K562 (cell line): Measurements from ENCODE around the gene TMED6. TPM values are rescaled to one million over a fixed set of nuclear protein-coding genes. Genes with fewer than 3 reads are reported as not detected.

Experiments used
- CXXC5 ChIP-seq: fragments of 250-450 bp; sonication (Bioruptor Pico); IDR thresholded peaks from 2 replicates; pipeline ENCODE4 v1.8.0; 2022; ENCODE audit warnings: inconsistent platforms, mild to moderate bottlenecking, moderate library complexity
- ETV1 ChIP-seq: fragments of 450-650 bp; conservative IDR thresholded peaks from 2 replicates; pipeline ENCODE4 v1.6.1; 2016; ENCODE audit warnings: missing genetic modification characterization, control low read depth, low read depth, missing compliant biosample characterization
- GABPB2 ChIP-seq: fragments of 250-450 bp; sonication (Bioruptor Pico); conservative IDR thresholded peaks from 2 replicates; pipeline ENCODE4 v1.5.1; 2021; ENCODE audit warnings: mild to moderate bottlenecking
- HCFC1 ChIP-seq: IDR thresholded peaks from 2 replicates; pipeline ENCODE4 v1.6.1; 2012; ENCODE audit warnings: low read depth, low read length, improper control_type of control experiment
- HDAC8 ChIP-seq: fragments of 450-650 bp; IDR thresholded peaks from 2 replicates; pipeline ENCODE4 v1.6.1; 2016; ENCODE audit warnings: mild to moderate bottlenecking, missing genetic modification characterization, moderate library complexity, missing compliant biosample characterization
- ZNF253 ChIP-seq: fragments of 250-450 bp; sonication (Bioruptor Pico); conservative IDR thresholded peaks from 2 replicates; pipeline ENCODE4 v1.6.1; 2021; ENCODE audit warnings: mild to moderate bottlenecking
- polyA plus RNA-seq, 8 experiments: library from polyadenylated mRNA; depleted of rRNA in 4 of 8; stranded (reverse) in 5 of 8; unstranded in 3 of 8; fragments of >200 nt; fragmentation: Nextera tagmentation in 2 of 8; fragmentation: Illumina TruSeq in 1 of 8; extraction: Ambion mirVana in 2 of 8; extraction: Trizol in 1 of 8; gene quantifications; 2 replicates each; pipeline versions ENCODE4 v1.2.1 to v1.2.3, GENCODE V29; 2011 to 2014; ENCODE audit warnings: inconsistent platforms in 1 of 8, missing spikeins in 1 of 8
- total RNA-seq, 7 experiments: library from RNA; depleted of rRNA in 6 of 7; stranded (reverse); fragments of >200 nt in 6 of 7; fragmentation: Illumina TruSeq in 2 of 7; extraction: Trizol in 2 of 7; gene quantifications; 2 replicates each; pipeline versions ENCODE4 v1.2.1 to v1.2.3, GENCODE V29; 2011 to 2021; ENCODE audit warnings: low replicate concordance in 1 of 7
- TF ChIP-seq, protein P1 (sequence below), 2 experiments: fragments of 450-650 bp; conservative IDR thresholded peaks; 2 replicates each; pipeline ENCODE4 v1.6.1; 2017; ENCODE audit warnings: mild to moderate bottlenecking in 2 of 2, moderate library complexity in 2 of 2
- TF ChIP-seq, protein P2 (sequence below), 2 experiments: fragments of 450-650 bp; formaldehyde crosslinking in 1 of 2; IDR thresholded peaks; 2 replicates each; pipeline versions ENCODE4 v1.4.0 to v1.6.1; 2014 to 2020; ENCODE audit warnings: mild to moderate bottlenecking in 2 of 2, borderline replicate concordance in 1 of 2, low read depth in 1 of 2
- TF ChIP-seq, protein P3 (sequence below): fragments of 450-650 bp; IDR thresholded peaks from 2 replicates; pipeline ENCODE4 v1.6.1; 2014; ENCODE audit warnings: low read depth, mild to moderate bottlenecking, moderate library complexity, borderline replicate concordance
- TF ChIP-seq, protein P4 (sequence below), 3 experiments: fragments of 200-800 bp in 1 of 3; sonication (Bioruptor generic) in 1 of 3; sonication (generic) in 1 of 3; formaldehyde crosslinking in 1 of 3; IDR thresholded peaks; 2 replicates each; pipeline versions ENCODE4 v1.6.1 to v1.8.0; 2016 to 2022; ENCODE audit warnings: mild to moderate bottlenecking in 2 of 3, missing compliant biosample characterization in 2 of 3, missing genetic modification characterization in 2 of 3, missing genetic modification reagents in 1 of 3

TMED6 gene
- total and polyA plus RNA-seq, 9 of the 15 experiments (the other 6 are each of a cell fraction or from before 2014, with no cell fraction given) = 0.14 to 0.45 (median 0.25) TPM; not detected in 2

DNA sequence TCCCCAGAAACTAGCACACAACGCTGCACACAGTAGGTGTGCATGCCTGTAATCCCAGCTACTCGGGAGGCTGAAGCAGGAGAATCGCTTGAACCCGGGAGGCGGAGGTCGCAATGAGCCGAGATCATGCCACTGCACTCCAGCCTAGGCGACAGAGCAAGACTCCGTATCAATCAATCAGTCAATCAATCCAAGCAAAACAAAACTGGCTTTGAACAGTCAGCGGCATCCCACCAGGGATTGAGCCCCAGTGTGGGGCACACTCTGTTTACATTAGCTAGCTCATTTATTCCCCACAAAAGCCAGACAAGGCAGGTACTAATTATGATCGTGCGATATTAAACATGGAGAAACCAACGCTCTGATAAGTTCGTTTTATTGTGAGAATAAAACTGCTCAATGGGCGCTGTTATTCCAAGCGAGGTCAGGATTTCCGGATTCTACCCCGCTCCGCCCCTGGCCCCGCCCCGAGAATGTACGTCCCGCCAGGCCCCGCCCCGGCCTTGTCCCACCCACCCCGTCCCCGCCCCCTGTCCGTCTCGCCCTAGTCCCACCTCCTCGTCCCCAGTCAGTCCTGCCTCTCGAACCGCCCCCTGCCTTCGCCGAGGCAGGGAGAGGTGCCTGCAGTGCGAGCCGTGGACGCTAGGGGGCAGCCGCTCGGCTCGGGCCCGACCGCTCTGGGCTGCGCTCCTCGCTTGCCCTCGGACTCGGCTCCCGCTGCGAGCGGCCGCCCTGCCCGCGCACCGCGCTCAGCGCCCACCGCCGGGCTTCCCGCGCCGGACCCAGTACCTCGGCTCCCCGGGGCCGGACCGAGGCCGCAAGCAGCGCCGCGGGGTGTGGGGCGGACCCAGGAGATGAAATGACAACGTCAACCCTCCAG lies 40.7 kb downstream of the TMED6 start, which contains the start of gene VPS4A (continued):
- TF ChIP-seq HDAC8 (tag) (no peak; the same call in 1 of the 2 replicates), HCFC1 (peak; percentile 67), ETV1 (tag) (no peak), ZNF253 (no peak), GABPB2 (CRISPR knock-in tag) (no peak), CXXC5 (CRISPR knock-in tag) (peak; percentile 82)
- TF ChIP-seq, protein P1, sequence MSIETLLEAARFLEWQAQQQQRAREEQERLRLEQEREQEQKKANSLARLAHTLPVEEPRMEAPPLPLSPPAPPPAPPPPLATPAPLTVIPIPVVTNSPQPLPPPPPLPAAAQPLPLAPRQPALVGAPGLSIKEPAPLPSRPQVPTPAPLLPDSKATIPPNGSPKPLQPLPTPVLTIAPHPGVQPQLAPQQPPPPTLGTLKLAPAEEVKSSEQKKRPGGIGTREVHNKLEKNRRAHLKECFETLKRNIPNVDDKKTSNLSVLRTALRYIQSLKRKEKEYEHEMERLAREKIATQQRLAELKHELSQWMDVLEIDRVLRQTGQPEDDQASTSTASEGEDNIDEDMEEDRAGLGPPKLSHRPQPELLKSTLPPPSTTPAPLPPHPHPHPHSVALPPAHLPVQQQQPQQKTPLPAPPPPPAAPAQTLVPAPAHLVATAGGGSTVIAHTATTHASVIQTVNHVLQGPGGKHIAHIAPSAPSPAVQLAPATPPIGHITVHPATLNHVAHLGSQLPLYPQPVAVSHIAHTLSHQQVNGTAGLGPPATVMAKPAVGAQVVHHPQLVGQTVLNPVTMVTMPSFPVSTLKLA (conservative IDR thresholded peaks at IDR 0.05) = peak in 1 of 2 experiments; percentile 6; a peak in 2 of 4 replicates
- TF ChIP-seq, protein P2, sequence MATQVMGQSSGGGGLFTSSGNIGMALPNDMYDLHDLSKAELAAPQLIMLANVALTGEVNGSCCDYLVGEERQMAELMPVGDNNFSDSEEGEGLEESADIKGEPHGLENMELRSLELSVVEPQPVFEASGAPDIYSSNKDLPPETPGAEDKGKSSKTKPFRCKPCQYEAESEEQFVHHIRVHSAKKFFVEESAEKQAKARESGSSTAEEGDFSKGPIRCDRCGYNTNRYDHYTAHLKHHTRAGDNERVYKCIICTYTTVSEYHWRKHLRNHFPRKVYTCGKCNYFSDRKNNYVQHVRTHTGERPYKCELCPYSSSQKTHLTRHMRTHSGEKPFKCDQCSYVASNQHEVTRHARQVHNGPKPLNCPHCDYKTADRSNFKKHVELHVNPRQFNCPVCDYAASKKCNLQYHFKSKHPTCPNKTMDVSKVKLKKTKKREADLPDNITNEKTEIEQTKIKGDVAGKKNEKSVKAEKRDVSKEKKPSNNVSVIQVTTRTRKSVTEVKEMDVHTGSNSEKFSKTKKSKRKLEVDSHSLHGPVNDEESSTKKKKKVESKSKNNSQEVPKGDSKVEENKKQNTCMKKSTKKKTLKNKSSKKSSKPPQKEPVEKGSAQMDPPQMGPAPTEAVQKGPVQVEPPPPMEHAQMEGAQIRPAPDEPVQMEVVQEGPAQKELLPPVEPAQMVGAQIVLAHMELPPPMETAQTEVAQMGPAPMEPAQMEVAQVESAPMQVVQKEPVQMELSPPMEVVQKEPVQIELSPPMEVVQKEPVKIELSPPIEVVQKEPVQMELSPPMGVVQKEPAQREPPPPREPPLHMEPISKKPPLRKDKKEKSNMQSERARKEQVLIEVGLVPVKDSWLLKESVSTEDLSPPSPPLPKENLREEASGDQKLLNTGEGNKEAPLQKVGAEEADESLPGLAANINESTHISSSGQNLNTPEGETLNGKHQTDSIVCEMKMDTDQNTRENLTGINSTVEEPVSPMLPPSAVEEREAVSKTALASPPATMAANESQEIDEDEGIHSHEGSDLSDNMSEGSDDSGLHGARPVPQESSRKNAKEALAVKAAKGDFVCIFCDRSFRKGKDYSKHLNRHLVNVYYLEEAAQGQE (IDR thresholded peaks at IDR 0.05; ENCODE audit: borderline replicate concordance) = peak; percentile 42; the same call in 1 of the 2 replicates
- TF ChIP-seq, protein P2 (CRISPR knock-in tag; IDR thresholded peaks at IDR 0.05; ENCODE audit: low read depth) = no peak
- TF ChIP-seq, protein P3, sequence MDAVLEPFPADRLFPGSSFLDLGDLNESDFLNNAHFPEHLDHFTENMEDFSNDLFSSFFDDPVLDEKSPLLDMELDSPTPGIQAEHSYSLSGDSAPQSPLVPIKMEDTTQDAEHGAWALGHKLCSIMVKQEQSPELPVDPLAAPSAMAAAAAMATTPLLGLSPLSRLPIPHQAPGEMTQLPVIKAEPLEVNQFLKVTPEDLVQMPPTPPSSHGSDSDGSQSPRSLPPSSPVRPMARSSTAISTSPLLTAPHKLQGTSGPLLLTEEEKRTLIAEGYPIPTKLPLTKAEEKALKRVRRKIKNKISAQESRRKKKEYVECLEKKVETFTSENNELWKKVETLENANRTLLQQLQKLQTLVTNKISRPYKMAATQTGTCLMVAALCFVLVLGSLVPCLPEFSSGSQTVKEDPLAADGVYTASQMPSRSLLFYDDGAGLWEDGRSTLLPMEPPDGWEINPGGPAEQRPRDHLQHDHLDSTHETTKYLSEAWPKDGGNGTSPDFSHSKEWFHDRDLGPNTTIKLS = 0 out of 2 replicates have a peak, but pooled peaks have one; percentile 55
- TF ChIP-seq, protein P4, sequence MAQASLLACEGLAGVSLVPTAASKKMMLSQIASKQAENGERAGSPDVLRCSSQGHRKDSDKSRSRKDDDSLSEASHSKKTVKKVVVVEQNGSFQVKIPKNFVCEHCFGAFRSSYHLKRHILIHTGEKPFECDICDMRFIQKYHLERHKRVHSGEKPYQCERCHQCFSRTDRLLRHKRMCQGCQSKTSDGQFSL (CRISPR knock-in tag; IDR thresholded peaks at IDR 0.05) = no peak
- TF ChIP-seq, protein P4 (tag; IDR thresholded peaks at IDR 0.05) = no peak
